Embryonic facial prominence (tissue), 1 donor: ENCODE data around the gene MYO18A.
"Not testable (repeated sequence)": the region's sequence is repeated elsewhere in the genome, so short reads cannot be mapped to it uniquely, and the experiment has no call there.

ENCODE experiments used
- DNase-seq: peaks from one replicate; pipeline ENCODE4 v3.0.0-alpha.2; 2016; ENCODE audit errors: extremely low spot score

MYO18A gene, protein sequence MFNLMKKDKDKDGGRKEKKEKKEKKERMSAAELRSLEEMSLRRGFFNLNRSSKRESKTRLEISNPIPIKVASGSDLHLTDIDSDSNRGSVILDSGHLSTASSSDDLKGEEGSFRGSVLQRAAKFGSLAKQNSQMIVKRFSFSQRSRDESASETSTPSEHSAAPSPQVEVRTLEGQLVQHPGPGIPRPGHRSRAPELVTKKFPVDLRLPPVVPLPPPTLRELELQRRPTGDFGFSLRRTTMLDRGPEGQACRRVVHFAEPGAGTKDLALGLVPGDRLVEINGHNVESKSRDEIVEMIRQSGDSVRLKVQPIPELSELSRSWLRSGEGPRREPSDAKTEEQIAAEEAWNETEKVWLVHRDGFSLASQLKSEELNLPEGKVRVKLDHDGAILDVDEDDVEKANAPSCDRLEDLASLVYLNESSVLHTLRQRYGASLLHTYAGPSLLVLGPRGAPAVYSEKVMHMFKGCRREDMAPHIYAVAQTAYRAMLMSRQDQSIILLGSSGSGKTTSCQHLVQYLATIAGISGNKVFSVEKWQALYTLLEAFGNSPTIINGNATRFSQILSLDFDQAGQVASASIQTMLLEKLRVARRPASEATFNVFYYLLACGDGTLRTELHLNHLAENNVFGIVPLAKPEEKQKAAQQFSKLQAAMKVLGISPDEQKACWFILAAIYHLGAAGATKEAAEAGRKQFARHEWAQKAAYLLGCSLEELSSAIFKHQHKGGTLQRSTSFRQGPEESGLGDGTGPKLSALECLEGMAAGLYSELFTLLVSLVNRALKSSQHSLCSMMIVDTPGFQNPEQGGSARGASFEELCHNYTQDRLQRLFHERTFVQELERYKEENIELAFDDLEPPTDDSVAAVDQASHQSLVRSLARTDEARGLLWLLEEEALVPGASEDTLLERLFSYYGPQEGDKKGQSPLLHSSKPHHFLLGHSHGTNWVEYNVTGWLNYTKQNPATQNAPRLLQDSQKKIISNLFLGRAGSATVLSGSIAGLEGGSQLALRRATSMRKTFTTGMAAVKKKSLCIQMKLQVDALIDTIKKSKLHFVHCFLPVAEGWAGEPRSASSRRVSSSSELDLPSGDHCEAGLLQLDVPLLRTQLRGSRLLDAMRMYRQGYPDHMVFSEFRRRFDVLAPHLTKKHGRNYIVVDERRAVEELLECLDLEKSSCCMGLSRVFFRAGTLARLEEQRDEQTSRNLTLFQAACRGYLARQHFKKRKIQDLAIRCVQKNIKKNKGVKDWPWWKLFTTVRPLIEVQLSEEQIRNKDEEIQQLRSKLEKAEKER (N-terminal part only)

DNA sequence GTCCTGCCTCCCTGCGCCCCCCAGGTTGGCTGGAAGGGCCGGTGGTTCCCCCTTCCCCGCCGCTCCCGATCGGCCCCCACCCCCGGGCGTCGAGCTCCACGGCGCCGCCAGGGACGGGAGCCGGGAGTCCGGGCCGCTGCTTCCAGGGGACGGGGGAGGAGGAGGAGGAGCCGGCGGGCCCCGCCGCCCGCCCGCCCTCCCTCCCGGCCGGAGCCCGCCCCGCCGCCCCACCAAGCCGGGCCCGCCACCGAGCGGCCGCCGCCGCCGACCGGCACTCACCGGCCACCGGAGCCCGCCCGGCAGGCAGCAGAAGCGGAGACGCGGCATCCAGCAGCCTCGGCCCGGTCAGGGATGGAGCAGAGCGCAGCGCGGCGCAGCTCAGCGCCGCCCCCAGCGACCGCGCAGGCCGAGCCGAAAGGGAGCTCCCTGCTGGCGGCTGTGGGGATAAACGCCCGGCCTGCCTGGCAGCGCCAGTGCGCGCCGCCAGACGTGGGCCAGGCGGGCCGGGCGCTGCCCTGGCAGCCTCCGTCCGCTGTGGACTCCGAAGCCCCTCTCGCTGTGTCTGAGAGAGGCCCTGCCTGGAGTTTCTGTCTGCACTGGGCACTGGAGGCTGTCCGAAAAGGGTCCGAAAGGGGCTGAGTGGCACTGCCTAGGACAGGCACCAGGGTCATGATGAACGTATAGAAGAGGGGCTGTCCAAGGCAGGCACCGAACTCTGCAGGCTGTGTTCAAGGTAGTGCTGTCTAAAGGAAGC is at the start of gene MYO18A:
TSS of gene MYO18A (minus strand) at position 365 of the 754 bp plus-strand sequence. CDS start 13,458 bp downstream, outside the sequence.
- DNase-seq: peak; percentile 52

DNA sequence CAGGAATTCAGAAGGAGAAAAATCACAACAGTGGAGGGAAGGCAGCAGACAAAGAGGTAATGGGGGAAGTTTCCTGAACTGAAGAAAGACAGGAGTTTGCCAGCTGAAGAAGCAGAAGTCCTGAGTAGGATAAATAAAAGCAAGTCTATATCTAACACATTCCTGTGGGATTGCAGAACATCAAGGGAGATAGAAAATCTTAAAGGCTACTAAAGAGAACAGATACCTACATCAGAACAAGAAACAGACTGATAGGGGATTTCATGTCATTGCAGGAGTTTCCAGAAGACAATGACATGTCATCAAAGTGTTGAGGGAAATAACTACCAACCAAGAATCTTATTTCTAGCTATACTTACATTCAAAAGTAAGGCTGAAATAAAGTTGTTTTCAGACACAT is 45.2 kb upstream of the MYO18A start:
- DNase-seq: no peak

DNA sequence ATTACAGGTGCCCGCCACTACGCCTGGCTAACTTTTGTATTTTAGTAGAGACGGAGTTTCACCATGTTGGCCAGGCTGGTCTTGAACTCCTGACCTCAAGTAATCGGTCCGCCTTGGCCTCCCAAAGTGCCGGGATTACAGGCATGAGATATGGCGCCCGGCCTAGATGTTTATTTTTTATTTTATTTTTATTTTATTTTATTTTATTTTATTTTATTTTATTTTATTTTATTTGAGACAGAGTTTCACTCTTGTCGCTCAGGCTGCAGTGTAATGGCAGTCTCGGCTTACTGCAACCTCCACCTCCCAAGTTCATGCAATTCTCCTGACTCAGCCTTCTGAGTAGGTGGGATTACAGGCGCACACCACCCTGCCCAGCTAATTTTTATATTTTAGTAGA is 41.1 kb upstream of the MYO18A start:
- DNase-seq: not testable (repeated sequence)

DNA sequence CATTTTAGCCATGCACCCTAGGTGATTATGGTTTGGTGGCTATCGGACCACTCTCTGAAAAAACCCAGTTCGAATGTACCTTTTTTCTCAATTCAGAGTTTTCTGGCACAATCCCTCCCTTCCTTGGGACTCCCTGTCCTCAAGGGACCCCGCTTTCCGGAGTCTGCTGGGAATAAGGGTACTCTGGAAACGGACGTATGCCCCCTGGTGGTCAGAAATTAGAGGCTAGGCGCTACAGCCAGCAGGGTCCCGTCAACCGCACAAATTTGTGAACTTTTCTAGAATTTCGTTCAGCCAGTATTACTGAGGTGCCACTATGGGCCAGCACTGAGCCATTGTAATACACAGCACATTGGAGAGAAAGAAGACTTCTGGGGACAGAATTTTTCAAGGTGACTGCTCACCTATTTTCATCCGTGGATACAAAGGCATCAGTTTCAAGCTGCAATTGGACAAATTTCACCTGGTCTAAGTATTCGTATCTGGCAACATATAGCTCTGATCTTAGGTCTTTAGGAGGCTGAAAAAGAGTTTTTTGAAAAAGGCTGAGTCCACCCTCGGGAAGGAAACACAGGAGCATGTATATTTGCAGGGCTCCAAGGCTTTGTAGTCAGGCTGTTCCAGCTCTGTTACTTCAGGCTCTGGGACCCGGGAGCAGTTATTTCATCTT is 39.3 kb upstream of the MYO18A start:
- DNase-seq: peak; percentile 22

DNA sequence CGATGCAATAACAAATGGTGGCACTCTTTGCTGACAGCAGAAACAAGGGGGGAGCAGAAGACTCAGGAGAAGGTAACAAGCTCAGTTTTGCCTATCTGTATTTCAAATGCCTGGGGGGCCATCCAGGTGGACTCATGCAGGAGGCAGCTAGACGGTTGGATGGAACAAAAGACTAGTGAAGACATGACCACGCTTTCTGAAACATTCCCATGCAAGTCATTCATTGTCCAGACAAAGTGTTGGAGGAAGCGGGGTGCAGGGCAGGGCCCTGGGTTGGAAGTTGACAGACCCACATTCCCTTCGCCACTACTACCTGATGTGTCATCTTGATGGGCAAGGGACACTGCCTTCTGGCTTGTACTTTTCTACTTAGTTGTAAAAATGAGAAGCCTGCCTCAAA is 36.7 kb upstream of the MYO18A start:
- no peak for DNase-seq

DNA sequence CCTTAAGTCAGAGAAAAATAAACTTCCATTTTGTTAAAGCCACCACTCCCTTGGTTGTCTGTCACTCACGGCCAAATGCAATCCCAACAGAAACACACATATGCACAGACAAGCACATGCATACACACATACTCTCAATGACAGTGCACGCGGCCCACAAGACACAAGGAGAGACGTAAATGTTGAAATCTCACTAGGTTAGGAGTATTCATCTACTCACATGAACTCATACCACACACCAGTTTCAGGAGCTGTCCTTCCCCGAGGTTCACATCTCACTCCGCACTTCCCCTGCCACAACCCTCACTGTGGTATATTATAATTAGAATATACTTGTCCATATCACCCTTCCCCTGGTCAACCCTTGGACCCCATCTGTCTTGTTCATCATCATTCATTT is 36.0 kb upstream of the MYO18A start:
- DNase-seq: no peak

DNA sequence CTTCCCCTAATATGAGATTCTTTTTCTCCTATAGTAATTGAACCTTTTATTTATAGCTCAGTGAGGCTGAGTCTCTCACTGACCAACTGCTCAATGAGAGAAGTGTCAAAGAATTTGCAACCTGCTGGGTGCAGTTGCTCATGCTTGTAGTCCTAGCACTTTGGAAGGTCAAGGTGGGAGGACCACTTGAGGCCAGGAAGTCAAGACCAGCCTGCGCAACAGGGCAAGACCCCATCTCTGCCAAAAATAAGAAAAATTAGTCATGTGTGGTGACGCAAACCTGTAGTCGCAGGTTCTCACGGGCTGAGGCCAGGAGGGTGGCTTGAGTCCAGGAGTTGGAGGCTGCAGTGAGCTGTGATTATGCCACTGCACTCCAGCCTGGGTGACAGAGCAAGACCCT is 35.5 kb upstream of the MYO18A start:
- DNase-seq: no peak

DNA sequence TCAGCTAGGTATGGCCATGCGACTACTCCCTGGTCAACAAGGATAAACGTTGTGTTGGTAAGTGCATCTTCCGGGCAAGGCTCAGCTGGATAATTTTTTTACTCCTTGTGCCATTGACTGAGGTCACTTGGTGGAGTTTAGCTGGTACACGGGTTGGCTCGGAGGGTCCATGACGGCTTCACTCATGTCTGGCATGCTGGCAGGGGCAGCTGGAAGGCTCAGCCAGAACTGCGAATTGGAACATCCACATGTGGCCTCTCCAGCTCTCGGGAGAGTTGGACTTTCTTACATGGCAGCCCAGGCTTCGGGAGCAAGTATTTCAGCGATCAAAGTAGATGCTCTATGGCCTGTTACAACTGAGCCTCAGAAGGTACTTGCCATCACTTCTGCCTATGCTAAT is 35.0 kb upstream of the MYO18A start:
- no peak for DNase-seq

DNA sequence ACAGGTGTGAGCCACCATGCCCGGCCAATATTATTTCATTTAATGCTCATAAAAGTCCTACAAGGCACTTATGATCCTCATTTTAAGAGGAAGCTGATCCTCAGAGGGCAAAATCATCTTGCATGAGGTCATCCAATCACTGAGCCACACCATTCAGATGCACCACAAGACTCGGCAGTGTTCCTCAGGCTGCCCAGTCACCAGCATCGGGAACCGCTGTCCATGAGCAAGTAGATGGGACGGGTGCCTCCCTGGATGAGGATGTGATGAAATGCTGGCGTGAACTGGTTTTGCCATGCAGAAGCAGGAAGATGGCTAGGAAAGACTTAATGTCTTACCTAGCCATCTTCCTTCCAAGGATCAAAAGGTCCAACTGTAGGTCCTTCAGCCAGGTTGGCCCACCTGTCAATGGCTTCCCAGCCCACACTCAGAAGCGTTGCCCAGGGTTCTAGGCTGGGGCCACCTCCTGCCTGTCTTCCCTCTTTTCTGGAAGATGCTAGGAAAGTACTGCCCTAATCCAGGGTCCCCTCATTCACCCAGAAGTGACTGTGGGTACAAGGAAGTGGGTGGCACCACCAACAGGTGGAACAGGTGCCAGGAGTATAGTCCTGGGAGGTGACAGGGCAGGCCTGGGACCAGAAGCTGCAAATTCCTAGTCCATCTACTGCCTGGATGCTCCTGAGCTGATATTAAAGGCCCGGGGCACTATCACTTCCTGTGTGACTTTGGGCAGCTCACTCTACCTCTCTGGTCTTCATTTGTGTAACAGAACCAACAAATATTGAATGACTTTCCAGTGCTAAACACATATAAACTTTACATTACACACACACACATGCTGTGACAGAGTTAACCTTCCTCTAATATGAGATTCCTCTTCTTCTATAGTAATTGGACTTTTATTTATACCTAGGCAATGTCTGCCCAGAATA is 34.3 kb upstream of the MYO18A start:
- DNase-seq: no peak

DNA sequence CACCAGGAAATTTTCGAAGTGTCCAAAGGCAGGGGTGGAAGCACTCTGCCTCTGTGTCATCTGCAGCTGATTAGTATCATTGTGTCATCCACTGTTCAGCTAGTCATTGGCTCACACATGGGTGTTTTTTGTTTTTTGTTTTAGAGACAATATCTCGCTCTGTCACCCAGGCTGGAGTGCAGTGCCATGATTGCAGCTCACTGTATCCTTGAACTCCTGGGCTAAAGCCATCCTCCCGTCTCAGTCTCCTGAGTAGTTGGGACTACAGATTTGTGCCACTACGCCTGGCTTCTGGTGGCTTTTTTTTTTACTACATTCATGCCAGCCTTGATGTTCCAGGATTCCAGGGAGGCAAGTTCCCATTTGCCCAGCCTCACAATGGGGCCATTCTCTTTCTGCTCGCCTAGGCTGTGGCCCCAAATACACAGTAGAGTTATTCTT is 32.5 kb upstream of the MYO18A start:
- no peak for DNase-seq

DNA sequence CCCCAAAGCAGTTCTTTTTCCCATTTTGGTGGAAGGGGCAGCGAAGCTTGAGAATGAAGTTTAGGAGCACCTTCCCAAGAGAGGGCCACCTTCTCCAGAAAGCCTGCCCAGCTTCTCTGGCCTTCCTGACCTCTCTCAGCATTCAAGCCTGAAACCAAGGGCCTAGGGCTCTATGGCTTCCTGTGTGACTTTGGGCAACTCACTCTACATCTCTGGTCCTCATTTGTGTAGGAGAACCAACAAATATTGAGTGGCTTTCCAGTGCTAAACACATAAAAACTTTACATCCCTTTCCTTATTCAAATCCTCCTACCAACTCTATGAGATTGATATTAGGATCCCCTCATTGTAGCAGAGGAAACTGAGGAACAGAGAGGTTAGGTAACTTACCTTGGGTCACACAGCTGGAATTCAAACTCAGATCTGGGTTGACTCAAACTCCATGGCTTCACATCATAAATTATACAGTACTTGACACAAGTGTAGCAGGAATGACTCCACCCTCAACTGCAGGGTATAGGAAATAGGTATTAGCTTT is 32.0 kb upstream of the MYO18A start:
- DNase-seq: no peak

DNA sequence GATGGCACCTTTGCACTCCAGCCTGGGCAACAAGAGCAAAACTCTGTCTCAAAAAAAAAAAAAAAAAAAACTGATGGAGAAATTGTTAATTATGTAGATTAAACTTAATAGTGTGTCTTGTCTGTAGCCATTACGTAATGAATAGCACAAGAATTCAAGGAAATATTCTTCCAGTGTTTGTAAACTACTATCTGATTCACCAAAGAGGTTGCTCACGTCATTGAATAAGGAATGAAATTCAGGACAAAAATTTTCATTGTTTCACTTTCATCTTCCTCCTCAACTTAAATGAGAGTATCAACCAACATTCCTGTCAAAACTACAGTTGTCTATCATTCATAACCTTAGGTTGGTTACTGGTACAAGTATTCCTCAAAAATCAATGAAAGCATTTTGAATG is 30.7 kb upstream of the MYO18A start:
- DNase-seq: no peak

DNA sequence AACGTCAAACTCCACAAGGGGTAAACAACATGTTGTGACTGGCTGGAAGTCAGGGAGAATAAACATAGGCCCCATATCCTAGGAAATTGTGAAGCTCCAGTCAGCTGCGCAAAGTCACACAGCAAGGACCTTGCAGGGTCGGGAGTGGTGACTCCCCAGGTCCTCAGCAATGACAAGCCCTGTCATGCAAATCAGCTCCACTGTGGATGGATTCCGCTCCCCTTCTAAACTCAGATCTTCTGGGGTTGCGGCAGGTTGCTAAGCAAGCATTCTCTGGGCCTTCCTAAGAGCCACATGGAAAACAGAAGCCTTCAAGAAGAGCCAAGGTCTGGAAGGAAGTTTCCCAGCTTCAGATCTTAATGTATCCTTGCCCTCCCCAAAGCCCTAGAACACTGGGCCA is 28.9 kb upstream of the MYO18A start:
- DNase-seq: no peak

DNA sequence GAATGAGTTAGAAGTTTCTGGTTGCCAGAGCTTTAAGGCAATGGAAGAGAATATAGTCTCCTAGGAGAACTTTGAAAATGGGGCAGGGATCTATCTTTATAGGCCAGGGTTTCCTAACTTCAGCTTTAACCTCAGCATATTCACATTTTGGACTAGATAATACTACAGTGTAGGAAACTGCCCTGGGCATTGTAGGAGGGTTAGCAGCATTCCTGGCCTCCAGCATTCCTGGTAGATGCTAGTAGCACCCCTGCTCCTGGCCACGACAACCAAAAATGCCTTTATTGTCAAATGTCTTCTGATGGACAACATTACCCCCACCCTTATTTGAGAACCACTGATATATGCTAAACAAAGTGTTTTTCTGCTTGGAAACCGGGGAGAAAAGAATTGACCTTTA is 27.8 kb upstream of the MYO18A start:
- no peak for DNase-seq

DNA sequence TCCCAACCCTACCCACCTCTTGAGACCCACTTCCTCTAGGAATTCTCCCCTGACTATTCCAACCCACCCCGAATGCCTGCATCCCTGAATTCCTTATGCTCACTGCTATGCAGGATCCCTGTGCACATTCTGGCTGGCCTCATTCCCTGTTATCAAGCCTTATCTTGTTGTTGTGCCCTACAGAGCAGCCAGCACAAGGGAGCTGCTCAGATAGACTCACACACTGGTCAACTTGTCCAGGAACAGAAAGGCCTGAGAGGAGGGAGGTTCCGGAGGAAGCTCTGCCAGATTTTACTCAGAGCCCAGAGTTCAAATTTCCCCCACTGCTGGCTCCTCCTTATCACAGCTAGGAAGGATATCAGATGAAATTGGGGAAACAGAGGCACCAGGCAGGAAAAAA is 24.8 kb upstream of the MYO18A start:
- no peak for DNase-seq

DNA sequence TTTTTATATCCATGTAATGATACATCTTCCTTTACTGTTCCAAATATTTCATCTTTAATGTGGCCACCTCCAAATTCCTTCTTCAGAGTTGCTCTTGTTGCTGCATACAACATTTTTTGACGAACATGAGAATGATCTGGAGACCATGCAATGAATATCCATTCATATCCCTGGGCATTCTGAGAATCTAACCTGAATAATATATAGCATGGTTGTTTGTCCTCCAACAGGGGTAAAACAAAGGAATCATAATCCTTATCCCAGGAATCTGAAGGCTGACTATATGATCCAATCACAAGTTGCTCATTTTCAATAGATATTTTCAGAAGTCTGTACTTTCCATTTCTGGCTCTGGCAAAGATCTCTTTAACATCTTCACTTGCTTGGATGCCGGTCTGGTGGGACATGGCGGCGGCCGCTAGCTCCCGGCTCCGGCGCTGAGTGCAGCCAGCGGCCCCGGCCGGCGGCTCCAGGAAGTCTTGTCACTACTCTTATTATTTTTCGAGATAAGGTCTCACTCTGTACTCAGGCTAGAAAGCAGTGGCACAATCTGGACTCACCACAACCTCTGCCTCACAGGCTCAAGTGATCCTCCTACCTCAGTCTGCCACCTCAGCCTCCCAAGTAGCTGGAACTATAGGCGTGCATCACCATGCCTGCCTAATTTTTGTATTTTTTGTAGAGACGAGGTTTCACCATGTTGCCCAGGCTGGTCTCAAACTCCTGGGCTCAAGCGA is 24.0 kb upstream of the MYO18A start:
- not testable (repeated sequence) for DNase-seq

DNA sequence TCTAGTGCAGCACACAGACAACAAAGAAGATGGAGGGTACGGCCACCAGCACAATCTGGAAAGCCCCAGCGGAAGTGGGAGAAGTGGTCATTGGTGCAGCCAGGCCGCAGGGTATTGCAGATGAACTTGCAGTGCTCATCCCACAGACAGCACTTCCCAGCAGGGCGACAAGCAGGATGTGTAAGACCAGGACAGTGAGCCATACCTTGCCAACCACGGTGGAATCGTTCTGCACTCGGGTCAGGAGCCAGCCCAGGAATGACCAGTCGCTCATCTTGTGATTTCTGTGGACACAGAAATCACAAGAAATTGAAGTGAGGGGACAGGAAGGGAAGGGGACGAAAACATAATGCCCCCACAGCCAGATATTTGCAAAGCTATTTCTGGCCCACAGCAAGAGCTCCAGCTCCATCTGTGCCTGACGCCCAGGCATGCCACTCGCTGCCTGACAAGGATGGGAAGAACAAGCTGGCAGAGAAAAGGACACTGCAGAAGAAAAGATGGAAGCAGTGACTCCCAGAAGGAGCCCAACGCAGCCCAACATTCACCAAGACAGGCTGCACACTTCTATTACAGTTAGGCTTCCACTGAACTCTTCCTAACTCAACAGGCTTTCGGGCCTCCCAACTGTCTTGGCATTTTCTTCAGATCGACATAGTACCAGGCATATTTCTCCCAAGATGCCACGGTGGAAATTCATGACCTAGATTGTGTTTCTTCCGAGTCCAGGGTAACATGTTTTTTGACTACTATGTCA is 17.5 kb upstream of the MYO18A start:
- DNase-seq: no peak
